Anterior cingulate cortex (tissue), 58 donors: ENCODE measurements around the gene LLGL2.

Experiments used
- DNase-seq, 58 donors: peaks; one replicate each; lab custom pipeline; 2025; lab: John Stamatoyannopoulos, UW

Gene LLGL2

DNA sequence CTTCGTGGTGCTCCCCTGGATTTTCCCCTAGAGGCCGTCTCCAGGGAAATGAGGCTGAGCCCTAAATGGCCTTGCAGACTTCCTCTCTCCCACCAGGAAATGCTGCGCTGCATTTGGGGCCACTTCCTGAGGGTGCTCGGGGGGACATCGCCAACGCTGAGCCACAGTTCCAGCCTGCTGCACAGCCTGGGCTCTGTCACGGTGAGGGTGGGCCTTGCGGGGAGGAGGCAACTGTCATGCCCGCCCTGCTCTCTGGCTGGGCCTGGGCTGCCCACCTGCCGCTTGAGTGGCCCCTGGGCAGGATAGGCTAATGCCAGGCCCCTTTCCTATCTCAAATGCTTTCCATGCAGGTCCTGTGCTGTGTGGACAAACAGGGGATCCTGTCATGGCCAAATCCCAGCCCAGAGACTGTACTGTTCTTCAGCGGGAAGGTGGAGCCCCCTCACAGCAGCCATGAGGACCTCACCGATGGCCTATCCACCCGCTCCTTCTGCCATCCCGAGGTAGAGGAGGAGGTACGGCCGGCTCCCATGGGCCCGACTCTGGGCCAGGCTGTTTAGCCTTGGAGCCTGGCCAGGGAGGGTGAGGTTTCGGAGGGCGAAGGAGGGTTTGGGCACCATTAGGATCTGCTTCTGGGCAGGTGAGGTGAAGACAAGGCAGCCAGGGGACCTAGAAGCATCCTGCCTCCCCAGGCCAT is 34.4 kb upstream of the LLGL2 start:
- DNase-seq = no peak

DNA sequence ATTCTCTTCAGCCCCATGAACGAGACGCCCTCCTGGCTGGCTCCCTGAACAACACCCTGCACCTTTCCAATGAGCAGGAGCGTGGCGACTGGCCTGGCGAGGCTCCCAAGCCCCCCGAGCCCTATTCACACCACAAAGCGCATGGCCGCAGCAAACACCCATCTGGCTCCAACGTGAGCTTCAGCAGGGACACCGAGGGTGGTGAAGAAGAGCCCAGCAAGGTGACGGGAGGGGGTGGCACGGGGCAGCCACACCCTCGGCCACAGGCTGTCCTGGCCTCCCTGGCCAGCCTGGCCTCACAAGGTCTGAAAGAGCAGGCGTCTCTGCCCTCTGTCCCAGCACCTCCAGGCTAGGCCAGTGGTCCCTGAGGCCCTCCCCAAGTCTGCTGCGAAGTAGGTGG is 33.8 kb upstream of the LLGL2 start:
- DNase-seq = no peak

DNA sequence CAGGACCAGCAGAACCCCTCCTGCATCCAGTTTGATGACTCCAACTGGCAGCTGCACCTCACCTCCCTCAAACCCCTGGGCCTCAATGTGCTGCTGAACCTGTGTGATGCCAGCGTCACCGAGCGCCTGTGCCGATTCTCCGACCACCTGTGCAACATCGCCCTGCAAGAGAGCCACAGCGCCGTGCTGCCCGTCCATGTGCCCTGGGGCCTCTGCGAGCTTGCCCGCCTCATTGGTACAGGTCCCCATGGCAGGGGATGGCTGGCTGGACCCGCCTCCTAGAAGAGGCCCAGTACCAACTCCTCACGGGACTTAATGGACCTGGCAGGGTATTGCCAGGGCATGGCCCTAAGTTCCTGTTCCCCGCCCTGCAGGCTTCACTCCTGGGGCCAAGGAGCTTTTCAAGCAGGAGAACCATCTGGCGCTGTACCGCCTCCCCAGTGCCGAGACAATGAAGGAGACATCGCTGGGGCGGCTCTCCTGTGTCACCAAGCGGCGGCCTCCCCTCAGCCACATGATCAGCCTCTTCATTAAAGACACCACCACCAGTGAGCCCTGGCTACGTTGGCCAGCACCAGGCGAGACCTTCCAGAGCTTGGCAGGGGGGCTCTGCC is 32.8 kb upstream of the LLGL2 start:
- no peak for DNase-seq

DNA sequence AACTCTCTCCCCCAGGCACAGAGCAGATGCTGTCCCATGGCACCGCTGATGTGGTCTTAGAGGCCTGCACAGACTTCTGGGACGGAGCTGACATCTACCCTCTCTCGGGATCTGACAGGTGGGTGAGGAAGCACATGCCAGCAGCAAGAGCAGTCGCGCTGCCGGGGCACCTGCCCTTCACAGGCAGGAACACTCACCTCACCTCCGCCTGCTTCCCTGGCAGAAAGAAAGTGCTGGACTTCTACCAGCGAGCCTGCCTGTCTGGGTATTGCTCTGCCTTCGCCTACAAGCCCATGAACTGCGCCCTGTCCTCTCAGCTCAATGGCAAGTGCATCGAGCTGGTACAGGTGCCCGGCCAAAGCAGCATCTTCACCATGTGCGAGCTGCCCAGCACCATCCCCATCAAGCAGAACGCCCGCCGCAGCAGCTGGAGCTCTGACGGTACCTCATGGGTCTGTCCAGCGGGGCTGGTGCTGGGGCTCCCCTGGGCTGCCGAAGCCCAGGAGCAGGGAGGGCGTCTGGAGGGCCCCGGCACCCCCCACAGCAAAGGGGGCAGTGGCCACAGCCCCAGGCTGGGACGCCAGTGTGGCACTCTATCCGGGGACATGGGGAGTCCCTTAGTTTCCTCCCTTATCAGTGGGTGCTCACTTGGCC is 31.9 kb upstream of the LLGL2 start:
- no peak for DNase-seq

DNA sequence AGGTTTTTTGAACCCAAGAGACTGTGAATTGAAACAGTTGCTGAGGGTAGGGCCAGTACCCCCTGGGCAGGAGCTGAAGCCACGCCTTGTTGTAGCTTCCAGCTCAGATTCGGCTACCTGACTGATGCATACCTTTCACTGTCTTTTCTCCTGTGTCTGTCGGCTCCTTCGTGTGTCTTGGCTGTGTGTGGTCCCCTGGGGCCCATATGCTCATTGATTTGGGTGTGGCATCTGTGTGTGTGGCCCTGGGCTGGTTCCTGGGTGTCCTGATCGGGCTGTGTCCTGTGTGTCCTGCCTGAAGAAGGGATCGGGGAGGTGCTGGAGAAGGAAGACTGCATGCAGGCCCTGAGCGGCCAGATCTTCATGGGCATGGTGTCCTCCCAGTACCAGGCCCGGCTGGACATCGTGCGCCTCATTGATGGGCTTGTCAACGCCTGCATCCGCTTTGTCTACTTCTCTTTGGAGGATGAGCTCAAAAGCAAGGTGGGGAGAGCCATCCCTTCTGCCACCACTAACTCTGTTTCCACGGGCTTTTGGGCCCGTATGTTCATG is 31.1 kb upstream of the LLGL2 start:
- DNase-seq = no peak

DNA sequence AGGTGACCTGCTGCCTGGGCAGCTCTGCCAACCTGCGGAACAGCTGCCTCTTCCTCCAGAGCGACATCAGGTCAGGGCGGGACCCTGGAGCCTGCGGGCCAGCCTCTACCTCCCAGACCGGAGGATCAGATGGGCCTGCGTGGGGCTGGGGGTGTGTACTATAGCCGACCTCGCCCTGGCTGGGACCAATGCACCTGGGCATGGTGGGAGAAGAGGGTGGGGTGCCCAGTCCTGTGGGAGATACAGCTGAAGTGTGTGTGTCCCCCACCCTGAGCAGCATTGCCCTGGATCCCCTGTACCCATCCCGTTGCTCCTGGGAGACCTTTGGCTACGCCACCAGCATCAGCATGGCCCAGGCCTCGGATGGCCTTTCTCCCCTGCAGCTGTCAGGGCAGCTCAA is 29.5 kb upstream of the LLGL2 start:
- no peak for DNase-seq

GRCh38 chr17:75498039-75498725 is 27.3 kb upstream of the LLGL2 start:
- no peak for DNase-seq

- no peak for DNase-seq
Observed at GRCh38 chr17:75498726-75499213, 26.7 kb upstream of the LLGL2 start.

GRCh38 chr17:75499313-75500022 is 26.0 kb upstream of the LLGL2 start:
- peak in 3 of 58 donors; percentile 21 to 36 (median 28) for DNase-seq

- no peak for DNase-seq
Observed at GRCh38 chr17:75500419-75501216, 24.9 kb upstream of the LLGL2 start.

DNA sequence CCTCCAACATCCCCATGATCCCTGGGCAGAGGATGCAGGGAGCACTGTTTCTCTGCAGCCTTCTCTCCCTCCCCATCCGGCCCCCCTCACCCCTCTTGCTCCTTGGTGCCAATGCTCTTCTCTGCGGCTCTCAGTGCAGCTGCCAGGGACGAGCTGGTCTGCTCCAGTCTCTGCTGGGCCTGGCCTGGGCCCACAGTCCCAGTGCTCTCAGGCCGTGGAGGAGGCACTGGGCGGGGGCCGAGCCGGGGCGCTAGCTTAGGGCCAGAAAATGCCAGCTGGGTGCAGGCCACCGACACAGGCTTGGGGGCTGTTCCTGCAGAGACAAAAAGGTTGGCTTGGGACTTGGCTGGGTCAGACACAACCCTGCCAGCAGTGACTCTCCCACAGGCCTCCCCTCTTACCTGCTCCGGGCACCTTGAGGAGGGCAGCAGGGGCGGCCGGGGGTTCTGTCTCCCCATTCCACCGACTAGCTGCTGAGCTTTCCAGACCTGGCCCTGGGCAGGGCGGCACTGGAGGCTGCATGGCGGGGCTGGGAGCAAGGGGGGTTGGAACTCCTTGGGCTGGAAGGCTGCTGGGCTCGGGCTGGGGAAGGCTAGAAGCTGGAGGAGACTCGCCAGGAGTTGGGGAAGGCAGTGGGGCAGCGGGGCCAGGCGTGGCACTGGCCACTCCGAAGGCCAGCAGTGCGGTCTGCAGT is 24.0 kb upstream of the LLGL2 start:
- DNase-seq = peak in 56 of 58 donors; percentile 19 to 93 (median 78)

DNA sequence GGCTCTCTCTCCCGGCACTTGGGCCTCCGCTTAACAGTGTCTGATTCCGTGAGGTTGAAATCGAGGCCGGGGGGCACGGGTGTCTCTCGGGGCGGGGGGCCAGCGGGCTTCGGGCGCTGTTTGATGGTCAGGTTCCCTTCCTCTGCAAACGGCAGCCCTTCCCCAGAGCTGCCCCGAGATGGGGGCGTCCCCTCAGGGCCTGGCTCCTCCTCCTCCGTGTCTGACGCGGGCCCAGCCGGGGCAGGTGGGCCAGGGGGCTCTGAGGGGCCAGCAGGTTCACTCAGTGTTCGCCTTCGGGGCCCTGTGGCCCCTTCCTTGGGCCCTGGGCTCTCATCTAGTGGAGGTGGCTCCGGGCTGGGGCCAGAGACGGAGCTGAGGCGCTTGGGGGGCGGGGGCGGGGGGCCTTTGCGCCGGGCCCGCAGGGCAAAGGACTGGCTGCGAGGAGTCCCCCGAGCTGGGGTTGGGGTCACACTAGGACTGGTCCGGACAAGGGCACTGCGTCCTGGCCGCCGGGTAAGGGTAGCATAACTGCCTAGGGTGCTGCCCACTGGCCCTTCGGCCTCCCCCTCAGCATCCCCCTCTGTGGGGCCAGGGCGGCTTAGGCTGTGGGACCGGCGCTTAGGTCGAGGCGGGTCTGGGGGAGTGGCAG is 23.3 kb upstream of the LLGL2 start:
- no peak for DNase-seq

GRCh38 chr17:75502721-75503329 is 22.7 kb upstream of the LLGL2 start:
- no peak for DNase-seq

GRCh38 chr17:75503337-75503950 is 22.1 kb upstream of the LLGL2 start:
- no peak for DNase-seq

DNA sequence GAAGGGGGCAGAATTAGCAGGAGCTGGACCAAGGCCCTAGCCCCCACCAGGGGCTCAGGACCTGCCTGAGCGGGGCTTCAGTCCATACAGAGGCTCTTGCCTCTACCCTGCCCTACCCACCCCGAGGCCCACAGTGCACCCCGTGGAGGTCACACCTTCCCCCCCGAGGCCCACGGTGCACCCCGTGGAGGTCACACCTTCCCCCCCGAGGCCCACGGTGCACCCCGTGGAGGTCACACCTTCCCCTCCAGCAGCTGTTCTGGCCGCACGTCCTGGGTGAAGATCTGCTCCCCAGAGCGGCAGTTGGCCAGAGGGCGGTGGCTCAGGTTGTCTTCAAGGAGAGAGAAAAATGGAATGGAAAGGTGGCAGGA is 21.5 kb upstream of the LLGL2 start:
- no peak for DNase-seq

DNA sequence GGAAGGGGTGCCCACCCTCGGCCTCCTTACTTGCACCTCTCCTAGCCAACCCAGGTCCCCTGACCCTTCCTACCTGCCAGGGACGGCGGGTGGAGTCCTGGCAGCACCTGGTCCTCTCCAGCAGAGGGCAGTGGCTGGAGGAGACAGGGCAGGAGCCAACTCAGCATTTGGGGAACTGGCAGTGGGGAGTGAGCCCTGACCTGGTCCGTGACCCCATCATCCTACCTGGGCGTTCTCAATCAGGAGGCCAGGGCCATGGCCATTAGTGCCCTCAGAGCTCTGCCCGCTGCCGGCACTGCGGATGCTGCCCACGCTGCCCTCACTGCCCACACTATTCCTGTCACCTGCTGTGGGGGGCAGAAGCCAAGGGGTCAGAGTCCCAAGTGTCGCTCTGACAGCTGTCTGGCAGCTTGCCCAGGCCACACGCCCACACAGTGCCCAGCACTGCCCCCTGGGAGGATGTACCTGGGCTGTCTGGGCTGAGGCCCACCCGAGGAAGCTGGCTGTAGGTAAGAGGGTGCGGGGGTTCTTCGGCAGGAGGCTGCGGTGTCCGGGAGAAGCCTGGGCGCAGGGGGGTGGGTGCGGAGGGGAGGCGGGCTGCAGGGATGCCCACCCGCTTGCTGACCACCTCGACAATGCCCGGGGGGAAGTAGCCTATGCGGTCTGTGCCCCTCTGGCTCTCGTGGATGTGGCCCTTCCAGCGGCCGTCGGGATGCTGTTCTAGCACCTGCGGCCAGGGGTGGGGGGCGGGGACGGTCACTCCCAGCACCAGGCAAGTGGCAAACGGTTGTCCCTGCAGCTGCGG is 20.9 kb upstream of the LLGL2 start:
- DNase-seq = peak in 2 of 58 donors; percentile 15 to 26

- no peak for DNase-seq
Observed at GRCh38 chr17:75505152-75505409, 20.4 kb upstream of the LLGL2 start.
